SW480 (cell line): ENCODE measurements around the gene EMP2.
"Not testable (repeated sequence)": the region's sequence is repeated elsewhere in the genome, so short reads cannot be mapped to it uniquely, and the experiment has no call there.

Experiments
- DNase-seq: peaks from one replicate; pipeline ENCODE4 v3.0.0-alpha.2; 2016; ENCODE audit warnings: low spot score

The EMP2 gene

GRCh38 chr16:10521681-10522274, 58.6 kb downstream of the EMP2 start:
- peak; percentile 53 for DNase-seq

GRCh38 chr16:10520869-10521578, 59.4 kb downstream of the EMP2 start:
- DNase-seq = no peak

GRCh38 chr16:10519929-10520868, 60.2 kb downstream of the EMP2 start:
- DNase-seq = no peak

GRCh38 chr16:10519297-10519696, 61.1 kb downstream of the EMP2 start:
- no peak for DNase-seq

- no peak for DNase-seq
Measured at GRCh38 chr16:10518479-10519041, 61.8 kb downstream of the EMP2 start.

- DNase-seq = no peak
Measured at GRCh38 chr16:10517868-10518267, 62.5 kb downstream of the EMP2 start.

- peak; percentile 49 for DNase-seq
Measured at GRCh38 chr16:10514369-10515055, 65.9 kb downstream of the EMP2 start.

- no peak for DNase-seq
Measured at GRCh38 chr16:10511829-10512228, 68.6 kb downstream of the EMP2 start.

- no peak for DNase-seq
Measured at GRCh38 chr16:10510279-10510678, 70.1 kb downstream of the EMP2 start.

- peak; percentile 79 for DNase-seq
Measured at GRCh38 chr16:10509534-10510025, 70.8 kb downstream of the EMP2 start.

- DNase-seq = not testable (repeated sequence)
Measured at GRCh38 chr16:10505286-10505685, 75.1 kb downstream of the EMP2 start.

- no peak for DNase-seq
Measured at GRCh38 chr16:10504404-10504885, 76.0 kb downstream of the EMP2 start.

- no peak for DNase-seq
Measured at GRCh38 chr16:10502776-10503175, 77.6 kb downstream of the EMP2 start.

GRCh38 chr16:10501016-10501607, 79.3 kb downstream of the EMP2 start:
- DNase-seq = no peak

- no peak for DNase-seq
Measured at GRCh38 chr16:10500582-10500981, 79.8 kb downstream of the EMP2 start.

- peak; percentile 36 for DNase-seq
Measured at GRCh38 chr16:10497132-10498101, 83.0 kb downstream of the EMP2 start.

- DNase-seq = no peak
Measured at GRCh38 chr16:10495031-10495345, 85.4 kb downstream of the EMP2 start.

- no peak for DNase-seq
Measured at GRCh38 chr16:10494343-10495030, 85.9 kb downstream of the EMP2 start.

- DNase-seq = no peak
Measured at GRCh38 chr16:10493276-10493675, 87.1 kb downstream of the EMP2 start.
